Upper lobe of right lung (tissue), 1 donor: ENCODE measurements around the gene NKX6-2. TPM values are rescaled to one million over a fixed set of nuclear protein-coding genes. Genes with fewer than 3 reads are reported as not detected.
"Not testable (repeated sequence)": the region's sequence is repeated elsewhere in the genome, so short reads cannot be mapped to it uniquely, and the experiment has no call there.

ENCODE experiments used
- ATAC-seq: fragments of 200-7000 bp; cut with Tn5 transposase; one replicate; pipeline ENCODE4 v1.9.1; 2020; ENCODE audit warnings: mild to moderate bottlenecking, moderate library complexity
- DNase-seq: peaks from one replicate; pipeline ENCODE4 v3.0.0-alpha.2; 2020
- H3K27ac ChIP-seq: fragments of 200-600 bp; one replicate; pipeline ENCODE4 v1.8.0; 2022
- H3K27me3 ChIP-seq: fragments of 200-600 bp; one replicate; pipeline ENCODE4 v1.8.0; 2022; ENCODE audit warnings: mild to moderate bottlenecking
- H3K36me3 ChIP-seq: fragments of 200-600 bp; one replicate; pipeline ENCODE4 v1.8.0; 2022
- H3K4me1 ChIP-seq: fragments of 200-600 bp; one replicate; pipeline ENCODE4 v1.8.0; 2022
- H3K4me3 ChIP-seq: fragments of 200-600 bp; one replicate; pipeline ENCODE4 v1.8.0; 2022; ENCODE audit warnings: mild to moderate bottlenecking
- H3K9me3 ChIP-seq: fragments of 200-600 bp; one replicate; pipeline ENCODE4 v1.8.0; 2022
- CTCF ChIP-seq: fragments of 200-600 bp; IDR thresholded peaks from one replicate; pipeline ENCODE4 v1.8.0; 2022; ENCODE audit warnings: antibody characterized with exemption
- intact Hi-C: fragments of 100-400 bp; cut with DNase I; formaldehyde crosslinking; loops from one replicate; pipeline ENCODE4 v1.11.0; 2022
- total RNA-seq: library from RNA; stranded (reverse); fragmentation: NEBNext Ultra II Directional; extraction: Animal tissue kit (Norgen Biotek cat#: 25700); gene quantifications from one replicate; pipeline ENCODE4 v1.2.1, GENCODE V29; 2021
- donor health status: DM: no; HTN: yes; CAD: no; lungs with severe emphysema.

Gene NKX6-2
- total RNA-seq, 1 donor from 2014 or later, result not detected

GRCh38 chr10:132829403-132829802 lies 43.5 kb upstream of the NKX6-2 start:
- intact Hi-C loops, result no loop called here
- Histone ChIP-seq H3K36me3 (no peaks in the 10 kb centered on the region), H3K4me1 (no peaks in the 10 kb centered on the region), H3K27me3 (peaks cover 23% of the 10 kb centered on the region), H3K27ac (no peak overlapping the region), H3K4me3 (no peak overlapping the region), H3K9me3 (no peaks in the 10 kb centered on the region)
- no peak for TF ChIP-seq CTCF
- ATAC-seq (no peak), DNase-seq (no peak)

- Histone ChIP-seq H3K9me3 (no peaks in the 10 kb centered on the region), H3K4me1 (no peaks in the 10 kb centered on the region), H3K36me3 (no peaks in the 10 kb centered on the region), H3K4me3 (no peak overlapping the region), H3K27ac (no peak overlapping the region), H3K27me3 (peaks cover 16% of the 10 kb centered on the region)
- no peak for TF ChIP-seq CTCF
- intact Hi-C loops, result no loop called here
- ATAC-seq (no peak), DNase-seq (no peak)
Observed at GRCh38 chr10:132828681-132829080, 42.7 kb upstream of the NKX6-2 start.

- intact Hi-C loops, result no loop called here
- H3K36me3 ChIP-seq, result no peaks in the 10 kb centered on the region
- TF ChIP-seq CTCF, result no peak
- ATAC-seq (no peak), DNase-seq (no peak)
- H3K4me1 ChIP-seq, result no peaks in the 10 kb centered on the region
- peaks cover 9% of the 10 kb centered on the region for H3K27me3 ChIP-seq
- no peaks in the 10 kb centered on the region for H3K9me3 ChIP-seq
- no peak overlapping the region for H3K4me3 ChIP-seq
- H3K27ac ChIP-seq, result no peak overlapping the region
Observed at GRCh38 chr10:132827861-132828539, 42.1 kb upstream of the NKX6-2 start.

GRCh38 chr10:132827423-132827789 lies 41.5 kb upstream of the NKX6-2 start:
- H3K27ac ChIP-seq, result no peak overlapping the region
- intact Hi-C loops, result no loop called here
- no peaks in the 10 kb centered on the region for H3K36me3 ChIP-seq
- no peaks in the 10 kb centered on the region for H3K9me3 ChIP-seq
- H3K4me3 ChIP-seq, result no peak overlapping the region
- ATAC-seq (no peak), DNase-seq (no peak)
- no peak for TF ChIP-seq CTCF
- peaks cover 5% of the 10 kb centered on the region for H3K27me3 ChIP-seq
- H3K4me1 ChIP-seq, result no peaks in the 10 kb centered on the region

GRCh38 chr10:132826524-132827422 lies 40.8 kb upstream of the NKX6-2 start:
- ATAC-seq, result no peak
- Histone ChIP-seq H3K36me3 (no peaks in the 10 kb centered on the region), H3K4me3 (no peak overlapping the region), H3K27ac (no peak overlapping the region), H3K4me1 (no peaks in the 10 kb centered on the region), H3K9me3 (no peaks in the 10 kb centered on the region), H3K27me3 (peaks cover 5% of the 10 kb centered on the region)
- no peak for TF ChIP-seq CTCF
- DNase-seq, result no peak
- intact Hi-C loops, result no loop called here

- H3K27me3 ChIP-seq, intact Hi-C loops, H3K4me1 ChIP-seq, H3K4me3 ChIP-seq, H3K9me3 ChIP-seq, DNase-seq, H3K27ac ChIP-seq, H3K36me3 ChIP-seq, ATAC-seq: not testable (repeated sequence)
Observed at GRCh38 chr10:132825783-132826523, 40.0 kb upstream of the NKX6-2 start.
